Activated CD4-positive, alpha-beta T cell treated with anti-CD3 and anti-CD28 coated beads, Interleukin-2, amount 10 ng/mL, durations not matched to agents 7 days and 5 days (primary cell): ENCODE measurements around the gene SFTPB. TPM values are rescaled to one million over a fixed set of nuclear protein-coding genes. Genes with fewer than 3 reads are reported as not detected.
"Not testable (repeated sequence)": the region's sequence is repeated elsewhere in the genome, so short reads cannot be mapped to it uniquely, and the experiment has no call there.

Experiments
- CTCF ChIA-PET: fragments of 350-600 bp; sonication (Branson Sonifier 250); formaldehyde crosslinking; loops from one replicate; lab custom pipeline; 2021; ENCODE audit warnings: antibody characterized with exemption; lab: Charles Lee
- POLR2A ChIA-PET: fragments of 350-600 bp; sonication (Branson Sonifier 250); formaldehyde crosslinking; loops from one replicate; lab custom pipeline; 2021; ENCODE audit warnings: antibody characterized with exemption; lab: Charles Lee
- DNase-seq: peaks from one replicate; pipeline ENCODE4 v3.0.0-alpha.2; 2020
- H3K27ac Mint-ChIP-seq: one replicate; pipeline ENCODE4 v1.8.0; 2021; ENCODE audit warnings: mild to moderate bottlenecking, moderate library complexity, mixed read lengths
- H3K27me3 Mint-ChIP-seq: one replicate; pipeline ENCODE4 v1.8.0; 2021; ENCODE audit warnings: mixed read lengths
- H3K36me3 Mint-ChIP-seq: one replicate; pipeline ENCODE4 v1.8.0; 2021; ENCODE audit warnings: low read depth, mixed read lengths
- H3K4me1 Mint-ChIP-seq: one replicate; pipeline ENCODE4 v1.8.0; 2021; ENCODE audit warnings: mixed read lengths
- H3K4me3 Mint-ChIP-seq: one replicate; pipeline ENCODE4 v1.8.0; 2021; ENCODE audit warnings: mild to moderate bottlenecking, moderate library complexity, mixed read lengths
- H3K9me3 Mint-ChIP-seq: one replicate; pipeline ENCODE4 v1.8.0; 2021; ENCODE audit warnings: mixed read lengths
- total RNA-seq, 2 experiments: library from RNA; stranded (reverse); gene quantifications; one replicate each; pipeline ENCODE4 v1.2.3, GENCODE V29; 2021

Gene SFTPB
- total RNA-seq, 2 experiments from 2014 or later: not detected

DNA sequence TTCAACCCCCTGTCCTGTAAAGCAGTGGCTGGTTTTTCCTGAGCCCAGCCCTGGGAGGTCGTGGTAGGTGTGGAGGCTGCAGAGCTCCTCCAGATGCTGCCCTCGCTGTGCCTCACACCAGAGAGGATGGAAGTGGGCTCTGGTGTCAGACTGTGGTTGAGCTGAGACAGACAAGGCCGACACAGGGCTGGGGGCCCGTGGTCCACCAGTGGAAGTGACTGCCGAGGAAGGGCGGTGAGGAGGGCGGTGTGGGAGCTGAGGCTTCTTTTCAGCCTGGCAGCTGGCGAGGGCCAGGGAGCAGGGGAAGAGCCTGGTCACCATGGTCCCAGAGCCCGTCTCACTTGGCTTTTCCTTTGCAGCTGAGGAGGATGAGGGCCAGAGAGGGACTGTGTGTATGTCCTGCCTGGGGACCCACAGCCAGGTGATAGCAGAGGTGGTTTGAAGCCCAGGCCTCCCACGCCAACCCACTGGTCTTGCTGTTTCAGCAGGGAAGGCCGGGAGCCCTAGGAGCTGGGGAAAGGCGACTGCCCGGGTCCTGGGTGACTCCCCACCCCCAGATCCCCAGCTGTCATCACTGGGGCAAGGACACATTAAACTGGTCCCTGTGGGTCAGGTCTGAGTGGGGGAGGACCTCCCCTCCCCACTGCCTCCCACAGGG, 8.5 kb downstream of the SFTPB start:
- H3K36me3 Mint-ChIP-seq: peaks cover 9% of the 10 kb centered on the region
- no peak overlapping the region for H3K4me3 Mint-ChIP-seq
- H3K27ac Mint-ChIP-seq: no peak overlapping the region
- DNase-seq: no peak
- POLR2A ChIA-PET: no interaction called here
- no peaks in the 10 kb centered on the region for H3K4me1 Mint-ChIP-seq
- no peaks in the 10 kb centered on the region for H3K9me3 Mint-ChIP-seq
- CTCF ChIA-PET: interaction anchor here (0.6 to 3.1 kb wide), 5 partner anchors 9 to 82 kb away, joined by 3 to 12 read pairs (median 4); partner anchors contain the start of gene SFTPB
- H3K27me3 Mint-ChIP-seq: no peaks in the 10 kb centered on the region

DNA sequence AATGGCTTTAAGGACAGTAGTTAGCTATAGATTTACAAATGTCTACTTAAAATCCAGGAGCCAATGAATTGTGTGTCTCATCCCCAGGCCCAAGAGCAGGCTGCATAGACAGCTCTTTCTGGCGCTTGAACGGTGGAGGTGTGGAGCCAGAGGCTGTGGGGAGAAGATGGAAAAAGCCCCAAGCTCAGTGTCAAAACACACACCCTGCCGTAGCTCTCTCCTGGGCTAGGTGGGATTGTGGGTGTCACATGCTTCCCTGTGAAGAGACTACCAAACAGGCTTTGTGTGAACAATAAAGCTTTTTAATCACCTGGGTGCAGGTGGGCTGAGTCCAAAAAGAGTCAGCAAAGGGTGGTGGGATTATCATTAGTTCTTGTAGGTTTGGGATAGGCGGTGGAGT, 10.6 kb downstream of the SFTPB start:
- H3K27me3 Mint-ChIP-seq, POLR2A ChIA-PET, DNase-seq, H3K27ac Mint-ChIP-seq, H3K4me1 Mint-ChIP-seq, H3K9me3 Mint-ChIP-seq, H3K4me3 Mint-ChIP-seq: not testable (repeated sequence)
- peaks cover 19% of the 10 kb centered on the region for H3K36me3 Mint-ChIP-seq
- CTCF ChIA-PET: interaction anchor here (1.0 to 3.1 kb wide), 4 partner anchors 11 to 46 kb away, joined by 3 to 12 read pairs (median 4); partner anchors contain the start of gene C2orf68

DNA sequence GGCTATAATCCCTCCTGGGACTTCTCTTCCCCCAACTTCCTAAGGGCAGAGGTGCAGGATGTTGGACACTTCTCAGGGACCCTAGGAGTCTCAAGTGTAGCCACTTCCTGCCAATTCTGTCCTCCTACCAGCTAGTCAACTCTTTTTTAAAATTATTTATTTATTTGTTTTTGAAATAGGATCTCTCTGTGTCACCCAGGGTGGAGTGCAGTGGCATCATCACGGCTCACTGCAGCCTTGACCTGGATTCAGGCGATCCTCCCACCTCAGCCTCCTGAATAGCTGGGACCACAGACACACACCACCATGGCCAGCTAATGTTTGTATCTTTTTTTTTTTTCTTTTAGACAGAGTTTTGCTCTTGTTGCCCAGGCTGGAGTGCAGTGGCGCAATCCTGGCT, 11.5 kb downstream of the SFTPB start:
- H3K9me3 Mint-ChIP-seq: no peaks in the 10 kb centered on the region
- no peak for DNase-seq
- peaks cover 22% of the 10 kb centered on the region for H3K36me3 Mint-ChIP-seq
- no peak overlapping the region for H3K4me3 Mint-ChIP-seq
- H3K27ac Mint-ChIP-seq: no peak overlapping the region
- H3K4me1 Mint-ChIP-seq: no peaks in the 10 kb centered on the region
- ChIA-PET POLR2A (no interaction called here), CTCF (interaction anchor here (0.6 to 0.7 kb wide), 2 partner anchors 18 to 93 kb away, joined by 3 read pairs; no protein-coding TSS in a partner anchor)
- no peaks in the 10 kb centered on the region for H3K27me3 Mint-ChIP-seq

DNA sequence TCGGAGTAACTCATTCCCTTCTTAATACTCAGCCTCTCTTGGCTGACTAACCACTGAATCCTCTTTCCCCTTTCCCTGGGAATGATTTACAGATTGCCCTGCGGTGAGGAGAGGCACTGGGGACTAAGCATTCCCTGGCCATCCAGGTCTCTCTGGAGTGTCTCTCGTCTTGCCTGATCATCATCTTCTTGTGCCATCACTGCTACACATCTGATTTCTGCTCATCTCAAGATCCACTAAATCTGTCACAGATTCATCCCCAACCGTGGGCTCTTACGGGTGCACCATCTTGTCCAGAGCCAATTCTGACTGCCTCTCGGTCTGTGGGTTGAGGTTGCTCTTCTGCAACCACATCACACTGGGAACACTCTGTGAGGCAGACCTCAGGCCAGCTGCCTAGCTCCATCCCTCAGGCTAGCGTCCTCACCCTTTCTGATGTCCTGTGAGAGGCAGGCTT, 12.0 kb downstream of the SFTPB start:
- POLR2A ChIA-PET: no interaction called here
- CTCF ChIA-PET: interaction anchor here (0.7 to 1.0 kb wide), 4 partner anchors 17 to 23 kb away, joined by 3 read pairs; no protein-coding TSS in a partner anchor
- no peaks in the 10 kb centered on the region for H3K27me3 Mint-ChIP-seq
- no peak for DNase-seq
- no peak overlapping the region for H3K27ac Mint-ChIP-seq
- peaks cover 27% of the 10 kb centered on the region for H3K36me3 Mint-ChIP-seq
- no peaks in the 10 kb centered on the region for H3K4me1 Mint-ChIP-seq
- no peak overlapping the region for H3K4me3 Mint-ChIP-seq
- no peaks in the 10 kb centered on the region for H3K9me3 Mint-ChIP-seq

- no peaks in the 10 kb centered on the region for H3K9me3 Mint-ChIP-seq
- H3K36me3 Mint-ChIP-seq: peaks cover 38% of the 10 kb centered on the region
- ChIA-PET CTCF (interaction anchor here (3.2 kb wide), 1 partner anchor 17 kb away, joined by 16 read pairs; no protein-coding TSS in a partner anchor), POLR2A (no interaction called here)
- no peak overlapping the region for H3K4me3 Mint-ChIP-seq
- no peaks in the 10 kb centered on the region for H3K4me1 Mint-ChIP-seq
- H3K27ac Mint-ChIP-seq: peak overlapping the region; percentile 20
- no peak for DNase-seq
- no peaks in the 10 kb centered on the region for H3K27me3 Mint-ChIP-seq
These were observed 14.0 kb downstream of the SFTPB start for GRCh38 chr2:85653996-85654395.

DNA sequence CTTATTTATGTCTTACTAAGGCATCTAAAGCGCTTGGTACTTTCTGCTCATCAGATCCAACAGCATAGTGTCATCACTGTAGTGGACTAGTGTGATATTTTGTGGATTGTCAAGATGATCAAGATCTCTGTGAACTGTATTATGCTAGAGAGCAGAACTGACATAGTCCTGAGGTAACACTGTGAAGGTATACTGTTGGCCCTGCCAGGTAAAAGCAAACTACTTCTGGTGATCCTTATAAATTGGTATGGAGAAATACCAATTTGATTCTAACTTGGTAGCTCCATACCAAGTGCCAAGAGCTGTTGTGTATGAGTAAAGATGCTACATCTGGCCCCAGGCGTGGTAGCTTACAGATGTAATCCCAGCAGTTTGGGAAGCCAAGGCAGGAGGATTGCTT, 15.9 kb downstream of the SFTPB start:
- H3K4me3 Mint-ChIP-seq: no peak overlapping the region
- peaks cover 51% of the 10 kb centered on the region for H3K36me3 Mint-ChIP-seq
- no peaks in the 10 kb centered on the region for H3K4me1 Mint-ChIP-seq
- H3K27ac Mint-ChIP-seq: no peak overlapping the region
- ChIA-PET CTCF (interaction anchor here (0.9 to 3.2 kb wide), 2 partner anchors 15 to 162 kb away, joined by 4 to 16 read pairs; no protein-coding TSS in a partner anchor), POLR2A (no interaction called here)
- H3K9me3 Mint-ChIP-seq: no peaks in the 10 kb centered on the region
- no peak for DNase-seq
- H3K27me3 Mint-ChIP-seq: no peaks in the 10 kb centered on the region

GRCh38 chr2:85651097-85651496, 16.9 kb downstream of the SFTPB start:
- CTCF ChIA-PET: interaction anchor here (0.8 to 3.2 kb wide), 2 partner anchors 14 to 388 kb away, joined by 4 to 15 read pairs; no protein-coding TSS in a partner anchor
- DNase-seq: no peak
- no peaks in the 10 kb centered on the region for H3K27me3 Mint-ChIP-seq
- H3K36me3 Mint-ChIP-seq: peaks cover 53% of the 10 kb centered on the region
- H3K4me3 Mint-ChIP-seq: no peak overlapping the region
- no peaks in the 10 kb centered on the region for H3K4me1 Mint-ChIP-seq
- POLR2A ChIA-PET: no interaction called here
- no peak overlapping the region for H3K27ac Mint-ChIP-seq
- no peaks in the 10 kb centered on the region for H3K9me3 Mint-ChIP-seq

- no peaks in the 10 kb centered on the region for H3K27me3 Mint-ChIP-seq
- POLR2A ChIA-PET: no interaction called here
- no peaks in the 10 kb centered on the region for H3K4me1 Mint-ChIP-seq
- peaks cover 55% of the 10 kb centered on the region for H3K36me3 Mint-ChIP-seq
- H3K4me3 Mint-ChIP-seq: no peak overlapping the region
- H3K9me3 Mint-ChIP-seq: no peaks in the 10 kb centered on the region
- no peak overlapping the region for H3K27ac Mint-ChIP-seq
- no peak for DNase-seq
- CTCF ChIA-PET: interaction anchor here (0.8 to 3.2 kb wide), 2 partner anchors 13 to 388 kb away, joined by 4 to 15 read pairs; no protein-coding TSS in a partner anchor
These were observed 17.5 kb downstream of the SFTPB start for GRCh38 chr2:85650456-85650855.

GRCh38 chr2:85649201-85650190, 18.5 kb downstream of the SFTPB start:
- Mint-ChIP-seq H3K27me3 (no peaks in the 10 kb centered on the region), H3K27ac (no peak overlapping the region), H3K4me1 (no peaks in the 10 kb centered on the region), H3K9me3 (no peaks in the 10 kb centered on the region), H3K36me3 (peaks cover 55% of the 10 kb centered on the region), H3K4me3 (no peak overlapping the region)
- no peak for DNase-seq
- ChIA-PET CTCF (interaction anchor here (0.8 to 3.2 kb wide), 6 partner anchors 9 to 79 kb away, joined by 3 to 15 read pairs (median 4); no protein-coding TSS in a partner anchor), POLR2A (interaction anchor here (0.8 kb wide), 1 partner anchor 106 kb away, joined by 3 read pairs; no protein-coding TSS in a partner anchor)

GRCh38 chr2:85648619-85649018, 19.4 kb downstream of the SFTPB start:
- Mint-ChIP-seq H3K36me3 (peaks cover 51% of the 10 kb centered on the region), H3K4me3 (no peak overlapping the region), H3K27me3 (no peaks in the 10 kb centered on the region), H3K4me1 (no peaks in the 10 kb centered on the region), H3K27ac (no peak overlapping the region), H3K9me3 (no peaks in the 10 kb centered on the region)
- DNase-seq: peak; percentile 38
- POLR2A ChIA-PET: no interaction called here
- CTCF ChIA-PET: interaction anchor here (0.8 to 3.2 kb wide), 7 partner anchors 9 to 59 kb away, joined by 3 to 15 read pairs (median 4); no protein-coding TSS in a partner anchor

GRCh38 chr2:85647823-85648526, 20.0 kb downstream of the SFTPB start:
- peaks cover under 1% of the 10 kb centered on the region for H3K4me1 Mint-ChIP-seq
- ChIA-PET CTCF (interaction anchor here (1.0 to 3.2 kb wide), 4 partner anchors 11 to 27 kb away, joined by 3 to 15 read pairs (median 4); no protein-coding TSS in a partner anchor), POLR2A (no interaction called here)
- DNase-seq: no peak
- H3K36me3 Mint-ChIP-seq: peaks cover 50% of the 10 kb centered on the region
- no peaks in the 10 kb centered on the region for H3K27me3 Mint-ChIP-seq
- H3K9me3 Mint-ChIP-seq: no peaks in the 10 kb centered on the region
- no peak overlapping the region for H3K4me3 Mint-ChIP-seq
- H3K27ac Mint-ChIP-seq: no peak overlapping the region

GRCh38 chr2:85646166-85646565, 21.8 kb downstream of the SFTPB start:
- H3K36me3 Mint-ChIP-seq: peaks cover 60% of the 10 kb centered on the region

More at GRCh38 chr2:85646166-85646565, 21.8 kb downstream of the SFTPB start:
- Mint-ChIP-seq H3K4me3 (no peak overlapping the region), H3K4me1 (peaks cover 18% of the 10 kb centered on the region), H3K9me3 (no peaks in the 10 kb centered on the region), H3K27ac (no peak overlapping the region), H3K27me3 (no peaks in the 10 kb centered on the region)
- no peak for DNase-seq
- POLR2A ChIA-PET: no interaction called here
- CTCF ChIA-PET: interaction anchor here (1.6 kb wide), 1 partner anchor 11 kb away, joined by 3 read pairs; no protein-coding TSS in a partner anchor
